HCT116 (cell line): ENCODE data around the gene GANC. TPM values are rescaled to one million over a fixed set of nuclear protein-coding genes. Genes with fewer than 3 reads are reported as not detected.

Experiments used
- ATAC-seq: fragments of 200-7000 bp; cut with Tn5 transposase; 2 replicates; pipeline ENCODE4 v1.9.1; 2020; ENCODE audit warnings: mild to moderate bottlenecking, moderate library complexity
- BruUV-seq: library from RNA; stranded (reverse); fragments of 400-500 nt; replicated peaks from 2 replicates; lab custom pipeline; 2021; lab: Mats Ljungman, UMichigan
- CTCF ChIA-PET: fragments of 300-600 bp; sonication (Branson Sonifier 250); formaldehyde crosslinking; loops from one replicate; lab custom pipeline; 2021; ENCODE audit warnings: antibody characterized with exemption; lab: Charles Lee
- POLR2A ChIA-PET: fragments of 300-600, 350-600 bp; sonication (Branson Sonifier 250); formaldehyde crosslinking; loops from one replicate; lab custom pipeline; 2021; ENCODE audit warnings: antibody characterized with exemption; lab: Charles Lee
- RAD21 ChIA-PET, 2 experiments: fragments of 300-600 bp; sonication (Branson Sonifier 250); formaldehyde crosslinking; loops; one replicate each; lab custom pipeline; 2023; ENCODE audit warnings: low total read pairs in 2 of 2; ENCODE audit not compliant: uncharacterized antibody in 2 of 2, unreplicated experiment in 2 of 2, low non-redundant PET in 1 of 2; lab: Charles Lee
- DNase-seq: peaks from one replicate; pipeline ENCODE4 v3.0.0-alpha.2; 2010; ENCODE audit warnings: low read depth, low spot score
- H2AFZ ChIP-seq: fragments of 200-600 bp; shearing (Covaris generic), sonication (generic); 2 replicates; pipeline ENCODE4 v1.6.1; 2017; ENCODE audit warnings: low read depth, mixed run types, mixed read lengths, antibody characterized with exemption, low read length; ENCODE audit not compliant: poor library complexity, severe bottlenecking
- H3K27ac ChIP-seq: 2 replicates; pipeline ENCODE4 v1.5.1; 2012; ENCODE audit warnings: low read depth, low read length
- H3K27me3 ChIP-seq: fragments of 200-600 bp; sonication (generic); 2 replicates; pipeline ENCODE4 v1.6.1; 2016; ENCODE audit warnings: mixed run types, low read length, mixed read lengths; ENCODE audit not compliant: insufficient read depth
- H3K36me3 ChIP-seq, 2 experiments: fragments of 200-500 bp in 1 of 2; fragments of 200-600 bp in 1 of 2; sonication (Bioruptor generic) in 1 of 2; sonication (generic) in 1 of 2; 2 replicates each; pipeline versions ENCODE4 v1.5.1 to v1.6.1; 2014 to 2016; ENCODE audit warnings: low read length in 2 of 2, inconsistent platforms in 1 of 2, mixed read lengths in 1 of 2, mixed run types in 1 of 2; ENCODE audit not compliant: insufficient read depth in 2 of 2, control insufficient read depth in 1 of 2
- H3K4me1 ChIP-seq, 2 experiments: fragments of 200-600 bp in 1 of 2; sonication (generic) in 1 of 2; 2 replicates each; pipeline versions ENCODE4 v1.5.1 to v1.6.1; 2012 to 2017; ENCODE audit warnings: low read length in 2 of 2, inconsistent platforms in 1 of 2, mild to moderate bottlenecking in 1 of 2, mixed read lengths in 1 of 2, mixed run types in 1 of 2, moderate library complexity in 1 of 2; ENCODE audit not compliant: insufficient read depth in 2 of 2, control insufficient read depth in 1 of 2
- H3K4me2 ChIP-seq: fragments of 200-600 bp; sonication (generic); 2 replicates; pipeline ENCODE4 v1.6.1; 2017; ENCODE audit warnings: mixed run types, low read length, mixed read lengths
- H3K4me3 ChIP-seq, 2 experiments: fragments of 200-600 bp in 1 of 2; sonication (generic) in 1 of 2; replicated peaks in 1 of 2; 2 replicates each; pipeline ENCODE4 v1.5.1; 2011 to 2016; ENCODE audit warnings: low read length in 2 of 2, control low read depth in 1 of 2, low read depth in 1 of 2, mild to moderate bottlenecking in 1 of 2, mixed read lengths in 1 of 2, mixed run types in 1 of 2
- H3K79me2 ChIP-seq: fragments of 200-600 bp; sonication (generic); 2 replicates; pipeline ENCODE4 v1.6.1; 2017; ENCODE audit warnings: mild to moderate bottlenecking, mixed run types, low read length, moderate library complexity, mixed read lengths; ENCODE audit not compliant: insufficient read depth
- H3K9ac ChIP-seq: fragments of 200-600 bp; sonication (generic); 2 replicates; pipeline ENCODE4 v1.6.1; 2016; ENCODE audit warnings: low read length, mixed read lengths
- H3K9me2 ChIP-seq: fragments of 200-600 bp; sonication (generic), shearing (Covaris generic); 2 replicates; pipeline ENCODE4 v1.6.1; 2017; ENCODE audit warnings: mixed run types, mild to moderate bottlenecking, moderate library complexity; ENCODE audit not compliant: insufficient read depth
- H3K9me3 ChIP-seq, 2 experiments: fragments of 200-500 bp in 1 of 2; fragments of 200-600 bp in 1 of 2; sonication (Bioruptor generic) in 1 of 2; sonication (generic) in 1 of 2; 2 replicates each; pipeline ENCODE4 v1.6.1; 2014 to 2017; ENCODE audit warnings: low read length in 2 of 2, mixed read lengths in 2 of 2, inconsistent platforms in 1 of 2, low read depth in 1 of 2, mild to moderate bottlenecking in 1 of 2, mixed run types in 1 of 2, moderate library complexity in 1 of 2; ENCODE audit not compliant: control insufficient read depth in 1 of 2, insufficient read depth in 1 of 2
- H4K20me1 ChIP-seq: fragments of 200-600 bp; sonication (generic), shearing (Covaris generic); 2 replicates; pipeline ENCODE4 v1.6.1; 2017; ENCODE audit warnings: mixed run types, mild to moderate bottlenecking, moderate library complexity; ENCODE audit not compliant: insufficient read depth
- ATF3 ChIP-seq: IDR thresholded peaks from 2 replicates; pipeline ENCODE4 v1.6.1; 2012
- CBX3 ChIP-seq: IDR thresholded peaks from 2 replicates; pipeline ENCODE4 v1.6.1; 2012; ENCODE audit warnings: low read depth
- CTCF ChIP-seq, 3 experiments: fragments of 200-600 bp in 1 of 3; sonication (generic) in 1 of 3; IDR thresholded peaks in 2 of 3; conservative IDR thresholded peaks in 1 of 3; 2 replicates each; pipeline ENCODE4 v1.5.1; 2012 to 2017; ENCODE audit warnings: low read depth in 2 of 3, low read length in 2 of 3, antibody characterized with exemption in 1 of 3, borderline replicate concordance in 1 of 3, control low read depth in 1 of 3, mild to moderate bottlenecking in 1 of 3, mixed read lengths in 1 of 3, mixed run types in 1 of 3, moderate library complexity in 1 of 3; ENCODE audit not compliant: insufficient read depth in 1 of 3
- EGR1 ChIP-seq: IDR thresholded peaks from 2 replicates; pipeline ENCODE4 v1.6.1; 2012; ENCODE audit warnings: low read depth
- ELF1 ChIP-seq: IDR thresholded peaks from 2 replicates; pipeline ENCODE4 v1.6.1; 2012; ENCODE audit warnings: low read depth, borderline replicate concordance
- EZH2 ChIP-seq: fragments of 200-600 bp; sonication (generic); IDR thresholded peaks from 2 replicates; pipeline ENCODE4 v1.6.1; 2017; ENCODE audit warnings: antibody characterized with exemption, mixed run types
- FOSL1 ChIP-seq: IDR thresholded peaks from 2 replicates; pipeline ENCODE4 v1.6.1; 2012; ENCODE audit warnings: low read depth
- JUND ChIP-seq: IDR thresholded peaks from 2 replicates; pipeline ENCODE4 v1.6.1; 2012
- MAX ChIP-seq: IDR thresholded peaks from 2 replicates; pipeline ENCODE4 v1.6.1; 2012
- POLR2AphosphoS5 ChIP-seq: IDR thresholded peaks from 2 replicates; pipeline ENCODE4 v1.6.1; 2011; ENCODE audit warnings: mild to moderate bottlenecking, low read depth, low read length, moderate library complexity
- RAD21 ChIP-seq: IDR thresholded peaks from 2 replicates; pipeline ENCODE4 v1.6.1; 2012; ENCODE audit warnings: low read depth, mild to moderate bottlenecking
- SIN3A ChIP-seq: IDR thresholded peaks from 2 replicates; pipeline ENCODE4 v1.6.1; 2012; ENCODE audit warnings: low read depth
- SP1 ChIP-seq: IDR thresholded peaks from 2 replicates; pipeline ENCODE4 v1.6.1; 2012; ENCODE audit warnings: low read depth
- SRF ChIP-seq: IDR thresholded peaks from 2 replicates; pipeline ENCODE4 v1.6.1; 2012; ENCODE audit warnings: low read depth
- TCF7L2 ChIP-seq: IDR thresholded peaks from 2 replicates; pipeline ENCODE4 v1.7.0; 2011; ENCODE audit warnings: borderline replicate concordance, inconsistent platforms; ENCODE audit not compliant: insufficient read depth, insufficient read length; ENCODE audit errors: extremely low read depth
- ZBTB33 ChIP-seq: IDR thresholded peaks from 2 replicates; pipeline ENCODE4 v1.6.1; 2011; ENCODE audit warnings: mild to moderate bottlenecking, low read length, moderate library complexity; ENCODE audit not compliant: insufficient replicate concordance; ENCODE audit errors: extremely low read depth
- ZFX ChIP-seq: fragments of 450-650 bp; IDR thresholded peaks from 2 replicates; pipeline ENCODE4 v1.6.1; 2017
- intact Hi-C: fragments of 100-400 bp; cut with micrococcal nuclease; formaldehyde crosslinking; loops from 2 replicates; pipeline ENCODE4 v1.10.0; 2022
- total RNA-seq: library from RNA; stranded (reverse); gene quantifications from one replicate; pipeline ENCODE4 v1.2.1, GENCODE V29; 2021; ENCODE audit not compliant: unreplicated experiment

GANC gene
- total RNA-seq, 1 experiment from 2014 or later = 13.1 TPM

GRCh38 chr15:42282926-42283325 is 9.9 kb downstream of the GANC start (continued):
- TF ChIP-seq RAD21 (no peak), EGR1 (no peak), JUND (no peak), SRF (no peak), CBX3 (no peak)

GRCh38 chr15:42283671-42284070 is 10.7 kb downstream of the GANC start:
- H4K20me1 ChIP-seq = no peaks in the 10 kb centered on the region
- H3K9me3 ChIP-seq = no peaks in the 10 kb centered on the region
- ChIA-PET CTCF (no interaction called here), POLR2A (no interaction called here), RAD21 (no interaction called here)
- no peak overlapping the region for H3K4me2 ChIP-seq
- no peak overlapping the region for H3K9ac ChIP-seq
- ATAC-seq = no peak
- no peak overlapping the region for H3K27ac ChIP-seq
- H3K9me2 ChIP-seq = no peaks in the 10 kb centered on the region
- H3K36me3 ChIP-seq = no peaks in the 10 kb centered on the region
- H3K4me3 ChIP-seq = no peak overlapping the region
- H3K4me1 ChIP-seq = no peaks in the 10 kb centered on the region
- BruUV-seq = no TSS peak
- TF ChIP-seq RAD21 = no peak
- TF ChIP-seq ZFX = no peak
- no peaks in the 10 kb centered on the region for H3K79me2 ChIP-seq
- no peaks in the 10 kb centered on the region for H3K27me3 ChIP-seq
- H2AFZ ChIP-seq = no peak overlapping the region
- no peak for DNase-seq
- intact Hi-C loops = no loop called here

- Histone ChIP-seq H3K9me3 (no peaks in the 10 kb centered on the region), H3K79me2 (no peaks in the 10 kb centered on the region), H3K27me3 (no peaks in the 10 kb centered on the region), H3K9ac (no peak overlapping the region), H3K36me3 (no peaks in the 10 kb centered on the region), H3K4me2 (no peak overlapping the region), H3K27ac (no peak overlapping the region), H3K9me2 (no peaks in the 10 kb centered on the region), H3K4me3 (no peak overlapping the region), H3K4me1 (0 out of 4 replicates have a peak, but pooled peaks cover 0 to 3% of the 10 kb centered on the region in 2 experiments), H4K20me1 (no peaks in the 10 kb centered on the region), H2AFZ (no peak overlapping the region)
- ATAC-seq = no peak
- DNase-seq = no peak
- intact Hi-C loops = no loop called here
- POLR2A ChIA-PET = no interaction called here
- CTCF ChIA-PET = no interaction called here
- BruUV-seq = no TSS peak
- RAD21 ChIA-PET = no interaction called here
- no peak for TF ChIP-seq RAD21
- no peak for TF ChIP-seq ATF3
- TF ChIP-seq SRF = no peak
- no peak for TF ChIP-seq ELF1
- TF ChIP-seq FOSL1 = no peak
- no peak for TF ChIP-seq EZH2
- no peak for TF ChIP-seq POLR2AphosphoS5
- TF ChIP-seq SP1 = no peak
- no peak for TF ChIP-seq TCF7L2
- no peak for TF ChIP-seq ZBTB33
- TF ChIP-seq MAX = no peak
- TF ChIP-seq CTCF (IDR thresholded peaks at IDR 0.05 in 2 of 3, conservative IDR thresholded peaks at IDR 0.05 in 1 of 3; ENCODE audit: borderline replicate concordance in 1 of 3, insufficient read depth in 1 of 3, low read depth in 2 of 3, low read length in 2 of 3) = no peak
- no peak for TF ChIP-seq SIN3A
Observed at GRCh38 chr15:42284551-42284950, 11.6 kb downstream of the GANC start.
